Measurements from ENCODE around the gene C9orf50. TPM values are rescaled to one million over a fixed set of nuclear protein-coding genes. Genes with fewer than 3 reads are reported as not detected.

C9orf50 gene
- total RNA-seq, 1 donor from 2014 or later: 0.43 TPM

DNA sequence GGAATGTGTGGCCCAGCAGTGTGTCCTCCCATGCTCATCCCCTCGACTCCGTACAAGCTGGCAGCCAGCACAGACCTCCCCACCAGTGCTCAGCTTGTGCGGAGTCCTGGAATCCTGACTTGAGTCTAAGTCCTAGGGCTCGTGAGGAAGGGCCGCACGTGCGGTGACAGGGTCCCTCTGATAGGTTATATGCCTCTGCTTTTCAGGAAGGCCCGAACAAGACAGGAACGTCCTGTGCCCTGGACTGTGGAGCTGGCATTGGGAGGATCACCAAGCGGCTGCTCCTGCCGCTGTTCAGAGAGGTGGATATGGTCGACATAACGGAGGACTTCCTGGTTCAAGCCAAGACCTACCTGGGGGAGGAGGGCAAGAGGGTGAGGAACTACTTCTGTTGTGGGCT, 12.9 kb upstream of the C9orf50 start:
- Mint-ChIP-seq H3K9me3 (ENCODE audit: low read depth) (no peaks in the 10 kb centered on the region), H3K4me3 (ENCODE audit: low read depth) (no peak overlapping the region), H3K36me3 (ENCODE audit: insufficient read depth) (peaks cover 9% of the 10 kb centered on the region), H3K27ac (no peak overlapping the region), H3K27me3 (no peaks in the 10 kb centered on the region), H3K4me1 (ENCODE audit: low read depth) (no peaks in the 10 kb centered on the region)
- TF ChIP-seq, protein P1, sequence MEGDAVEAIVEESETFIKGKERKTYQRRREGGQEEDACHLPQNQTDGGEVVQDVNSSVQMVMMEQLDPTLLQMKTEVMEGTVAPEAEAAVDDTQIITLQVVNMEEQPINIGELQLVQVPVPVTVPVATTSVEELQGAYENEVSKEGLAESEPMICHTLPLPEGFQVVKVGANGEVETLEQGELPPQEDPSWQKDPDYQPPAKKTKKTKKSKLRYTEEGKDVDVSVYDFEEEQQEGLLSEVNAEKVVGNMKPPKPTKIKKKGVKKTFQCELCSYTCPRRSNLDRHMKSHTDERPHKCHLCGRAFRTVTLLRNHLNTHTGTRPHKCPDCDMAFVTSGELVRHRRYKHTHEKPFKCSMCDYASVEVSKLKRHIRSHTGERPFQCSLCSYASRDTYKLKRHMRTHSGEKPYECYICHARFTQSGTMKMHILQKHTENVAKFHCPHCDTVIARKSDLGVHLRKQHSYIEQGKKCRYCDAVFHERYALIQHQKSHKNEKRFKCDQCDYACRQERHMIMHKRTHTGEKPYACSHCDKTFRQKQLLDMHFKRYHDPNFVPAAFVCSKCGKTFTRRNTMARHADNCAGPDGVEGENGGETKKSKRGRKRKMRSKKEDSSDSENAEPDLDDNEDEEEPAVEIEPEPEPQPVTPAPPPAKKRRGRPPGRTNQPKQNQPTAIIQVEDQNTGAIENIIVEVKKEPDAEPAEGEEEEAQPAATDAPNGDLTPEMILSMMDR (IDR thresholded peaks at IDR 0.05; ENCODE audit: unreplicated experiment): no peak
- DNase-seq (ENCODE audit: low spot score, unreplicated experiment): no peak

DNA sequence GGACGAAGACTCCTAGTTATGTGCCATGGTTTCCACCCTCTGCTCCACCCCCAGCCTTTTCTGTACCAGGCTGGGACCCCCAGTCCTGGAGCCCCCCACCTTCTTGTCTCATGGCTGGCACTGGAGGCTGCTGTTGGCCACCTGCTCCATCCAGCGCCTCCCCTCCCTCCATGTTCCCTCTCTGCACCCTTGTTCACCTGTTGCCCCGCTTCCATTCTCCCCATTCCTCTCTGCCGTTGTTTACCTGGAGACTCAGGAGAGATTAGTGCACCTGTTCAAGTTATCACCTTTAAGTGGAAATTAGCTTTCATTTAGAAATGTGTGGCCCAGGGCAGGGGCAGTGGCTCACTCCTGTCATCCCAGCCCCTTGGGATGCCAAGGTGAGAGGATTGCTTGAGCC, 12.3 kb upstream of the C9orf50 start:
- TF ChIP-seq, protein P1 (IDR thresholded peaks at IDR 0.05; ENCODE audit: unreplicated experiment): no peak
- Mint-ChIP-seq H3K27me3 (no peaks in the 10 kb centered on the region), H3K27ac (no peak overlapping the region), H3K36me3 (ENCODE audit: insufficient read depth) (peaks cover 7% of the 10 kb centered on the region), H3K4me1 (ENCODE audit: low read depth) (no peaks in the 10 kb centered on the region), H3K9me3 (ENCODE audit: low read depth) (no peaks in the 10 kb centered on the region), H3K4me3 (ENCODE audit: low read depth) (no peak overlapping the region)
- DNase-seq (ENCODE audit: low spot score, unreplicated experiment): no peak

DNA sequence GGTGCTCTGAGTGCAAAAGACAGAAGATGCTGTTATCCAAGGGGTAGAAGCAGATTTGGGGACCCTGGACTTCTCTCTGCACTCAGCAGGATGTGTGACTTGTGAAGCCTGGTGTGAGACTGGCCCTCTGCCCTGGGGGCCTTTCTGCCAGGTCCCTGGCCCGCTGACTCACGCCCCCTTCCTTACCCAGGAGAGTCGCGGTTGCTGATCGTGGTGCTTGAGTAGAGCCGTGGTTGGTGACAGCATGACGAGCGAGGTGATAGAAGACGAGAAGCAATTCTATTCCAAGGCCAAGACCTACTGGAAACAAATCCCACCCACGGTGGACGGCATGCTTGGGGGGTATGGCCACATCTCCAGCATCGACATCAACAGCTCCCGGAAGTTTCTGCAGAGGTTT, 11.6 kb upstream of the C9orf50 start:
- Mint-ChIP-seq H3K4me3 (ENCODE audit: low read depth) (no peak overlapping the region), H3K27me3 (no peaks in the 10 kb centered on the region), H3K36me3 (ENCODE audit: insufficient read depth) (peaks cover 4% of the 10 kb centered on the region), H3K4me1 (ENCODE audit: low read depth) (peaks cover 4% of the 10 kb centered on the region), H3K9me3 (ENCODE audit: low read depth) (no peaks in the 10 kb centered on the region), H3K27ac (no peak overlapping the region)
- TF ChIP-seq, protein P1 (IDR thresholded peaks at IDR 0.05; ENCODE audit: unreplicated experiment): no peak
- no peak for DNase-seq (ENCODE audit: low spot score, unreplicated experiment)

DNA sequence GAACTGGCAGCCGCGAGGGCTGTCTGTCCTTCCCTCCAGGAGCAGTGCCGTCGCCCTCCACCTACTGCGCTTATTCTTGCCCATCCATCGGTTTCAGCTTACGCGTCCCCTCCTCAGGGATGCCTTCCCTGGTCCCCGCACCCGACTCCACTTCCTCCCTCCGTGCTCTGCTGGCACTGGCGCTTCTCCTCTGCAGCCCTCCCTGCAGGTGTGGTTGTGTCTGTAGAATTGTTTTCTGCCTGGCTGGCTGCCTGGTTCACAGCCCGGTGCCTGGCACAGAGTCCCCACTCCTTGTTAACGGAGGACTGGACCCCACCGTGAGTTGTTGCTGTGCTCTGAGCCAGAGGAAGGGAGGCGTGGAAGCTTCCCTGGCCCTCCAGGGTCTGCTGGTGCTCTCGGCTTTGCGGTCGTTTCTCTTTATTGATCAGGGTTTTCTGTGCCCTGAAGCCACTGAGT, 10.8 kb upstream of the C9orf50 start:
- Mint-ChIP-seq H3K4me3 (ENCODE audit: low read depth) (no peak overlapping the region), H3K27me3 (no peaks in the 10 kb centered on the region)

DNA sequence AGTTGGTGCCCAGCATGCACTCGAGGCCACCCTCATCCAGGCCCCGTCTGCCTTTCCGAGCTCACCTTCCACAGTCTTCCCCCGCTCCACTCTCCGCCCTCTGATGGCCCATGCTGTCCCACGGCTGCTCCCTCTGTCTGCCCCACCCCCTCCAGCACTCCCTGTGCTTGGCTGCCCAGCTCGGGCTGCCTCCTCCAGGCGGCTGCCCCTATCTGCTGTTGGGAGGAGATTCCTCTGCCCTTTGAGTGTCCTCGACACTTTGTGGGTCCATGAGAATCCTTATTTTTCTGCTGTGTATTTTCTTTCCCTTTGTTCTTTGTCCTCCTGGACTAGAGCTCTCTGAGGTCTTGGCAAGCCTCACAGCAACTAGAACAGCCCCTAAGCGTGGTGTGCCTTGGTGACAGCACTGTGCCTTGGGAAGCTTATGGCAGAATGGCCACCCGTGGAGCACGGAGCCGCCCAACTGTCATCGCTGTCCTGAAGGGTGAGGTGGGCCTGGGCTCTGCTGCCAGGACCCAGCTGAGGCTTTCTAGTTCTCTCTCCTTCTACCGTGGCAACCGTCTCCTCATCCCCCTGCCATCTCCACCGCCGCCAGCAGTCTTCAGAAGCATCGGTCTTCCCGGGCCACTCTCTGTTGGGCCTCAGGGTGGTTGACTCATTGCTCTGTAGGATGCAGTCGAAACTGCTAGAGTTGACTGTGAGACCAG, 10.2 kb upstream of the C9orf50 start:
- no peak overlapping the region for H3K4me3 Mint-ChIP-seq (ENCODE audit: low read depth)
- H3K27ac Mint-ChIP-seq: peak overlapping the region; percentile 75
- peaks cover 4% of the 10 kb centered on the region for H3K36me3 Mint-ChIP-seq (ENCODE audit: insufficient read depth)
- no peaks in the 10 kb centered on the region for H3K9me3 Mint-ChIP-seq (ENCODE audit: low read depth)
- DNase-seq (ENCODE audit: low spot score, unreplicated experiment): no peak
- H3K27me3 Mint-ChIP-seq: no peaks in the 10 kb centered on the region
- TF ChIP-seq, protein P1 (IDR thresholded peaks at IDR 0.05; ENCODE audit: unreplicated experiment): no peak
- peaks cover 15% of the 10 kb centered on the region for H3K4me1 Mint-ChIP-seq (ENCODE audit: low read depth)

More for the DNA sequence above, 10.8 kb upstream of the C9orf50 start:
- H3K27ac Mint-ChIP-seq: no peak overlapping the region
- no peaks in the 10 kb centered on the region for H3K9me3 Mint-ChIP-seq (ENCODE audit: low read depth)
- H3K36me3 Mint-ChIP-seq (ENCODE audit: insufficient read depth): peaks cover 4% of the 10 kb centered on the region
- TF ChIP-seq, protein P1 (IDR thresholded peaks at IDR 0.05; ENCODE audit: unreplicated experiment): no peak
- H3K4me1 Mint-ChIP-seq (ENCODE audit: low read depth): peaks cover 11% of the 10 kb centered on the region
- DNase-seq (ENCODE audit: low spot score, unreplicated experiment): no peak
